NCI-H524 treated with DMSO at 0.1 percent for 48 hours (cell line): Measurements from ENCODE around the gene DNAH3.
"Not testable (repeated sequence)": the region's sequence is repeated elsewhere in the genome, so short reads cannot be mapped to it uniquely, and the experiment has no call there.

ENCODE experiments used
- DNase-seq: peaks from one replicate; lab custom pipeline; 2025; lab: John Stamatoyannopoulos, UW

The DNAH3 gene

GRCh38 chr16:20940871-20941635 is 209.6 kb downstream of the DNAH3 start:
- DNase-seq: no peak

DNA sequence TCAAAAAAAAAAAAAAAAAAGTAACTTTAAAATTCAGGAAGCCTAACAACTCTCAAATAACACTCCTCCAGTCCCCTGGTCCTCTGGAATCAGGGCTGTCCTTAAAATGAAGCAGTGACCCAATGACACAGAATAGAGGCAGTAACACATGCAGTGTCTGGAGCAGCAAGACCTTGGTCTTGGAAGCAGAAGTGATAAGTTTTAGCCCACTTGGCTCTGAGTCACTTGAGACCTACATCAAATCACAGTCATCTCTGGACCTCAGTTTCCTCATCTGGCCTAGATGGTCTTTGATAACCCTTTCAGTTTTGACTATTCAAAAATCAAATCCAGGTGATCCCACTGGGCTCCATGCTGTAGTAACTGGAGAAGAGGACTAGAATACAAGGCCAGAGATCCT is 211.0 kb downstream of the DNAH3 start:
- DNase-seq: no peak

- no peak for DNase-seq
These were observed 212.2 kb downstream of the DNAH3 start for GRCh38 chr16:20938426-20938825.

DNA sequence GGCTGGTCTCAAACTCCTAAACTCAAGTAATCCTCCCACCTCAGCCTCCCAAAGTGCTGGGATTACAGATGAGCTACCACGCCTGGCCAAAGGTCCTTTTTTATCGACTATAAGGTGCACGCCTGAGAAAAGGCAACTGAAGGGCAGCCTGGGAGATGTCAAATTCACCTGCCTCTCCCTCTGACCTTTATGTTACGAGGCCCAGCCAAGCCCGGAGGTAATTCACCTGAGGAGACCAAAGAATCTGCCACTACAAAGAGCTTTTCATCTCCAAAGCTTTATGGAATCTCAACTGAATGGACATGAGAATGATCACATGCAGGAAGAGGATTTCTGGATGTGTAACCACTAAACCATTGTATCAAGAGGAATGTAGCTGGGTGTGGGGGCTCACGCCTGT is 212.9 kb downstream of the DNAH3 start:
- DNase-seq: no peak

- no peak for DNase-seq
These were observed 217.1 kb downstream of the DNAH3 start for GRCh38 chr16:20933589-20933988.

GRCh38 chr16:20931066-20931600 is 219.5 kb downstream of the DNAH3 start:
- DNase-seq: no peak

DNA sequence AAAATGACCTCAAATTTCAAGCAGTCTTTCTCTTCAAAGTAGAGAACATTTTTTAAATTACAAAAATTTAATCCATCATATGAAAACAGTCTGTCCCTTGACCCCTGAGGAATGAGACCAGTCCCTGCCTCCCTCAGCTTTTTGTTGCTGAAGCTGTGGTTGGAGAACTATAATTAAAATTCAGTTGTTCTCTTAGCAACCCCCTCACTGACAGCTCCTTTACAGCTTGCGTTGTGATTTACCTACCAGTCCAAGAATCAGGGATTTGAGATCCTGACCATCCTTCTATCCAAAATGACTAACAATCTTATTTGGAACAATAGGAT is 220.3 kb downstream of the DNAH3 start:
- DNase-seq: no peak

DNA sequence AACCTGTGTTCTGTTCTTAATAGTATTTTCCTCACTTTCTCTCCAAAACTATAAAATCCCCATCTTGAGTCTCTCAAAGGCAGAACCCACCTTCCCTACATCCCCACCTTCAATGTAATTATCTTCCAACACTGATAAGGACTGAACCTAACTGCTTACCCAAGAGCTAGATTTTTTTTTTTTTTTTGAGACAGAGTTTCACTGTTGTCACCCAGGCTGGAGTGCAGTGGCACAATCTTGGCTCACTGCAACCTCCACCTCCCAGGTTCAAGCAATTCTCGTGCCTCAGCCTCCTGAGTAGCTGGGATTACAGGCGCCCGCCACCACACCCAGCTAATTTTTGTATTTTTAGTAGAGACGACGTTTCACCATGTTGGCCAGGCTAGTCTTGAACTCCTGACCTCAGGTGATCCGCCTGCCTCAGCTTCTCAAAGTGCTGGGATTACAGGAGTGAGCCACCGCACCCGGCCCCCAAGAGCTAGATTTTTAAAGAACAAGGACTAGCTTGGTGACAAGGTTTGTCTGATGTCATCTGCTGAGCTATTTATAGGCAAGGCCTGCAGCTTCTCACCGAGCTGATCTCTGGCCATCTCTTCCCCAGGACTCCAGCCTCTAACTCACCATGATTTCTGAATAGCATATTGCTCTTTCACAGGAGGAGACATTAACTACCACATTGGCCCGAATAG is 220.8 kb downstream of the DNAH3 start:
- not testable (repeated sequence) for DNase-seq

GRCh38 chr16:20928774-20929411 is 221.8 kb downstream of the DNAH3 start:
- DNase-seq: no peak

GRCh38 chr16:20925751-20926150 is 224.9 kb downstream of the DNAH3 start:
- DNase-seq: peak; percentile 27

DNA sequence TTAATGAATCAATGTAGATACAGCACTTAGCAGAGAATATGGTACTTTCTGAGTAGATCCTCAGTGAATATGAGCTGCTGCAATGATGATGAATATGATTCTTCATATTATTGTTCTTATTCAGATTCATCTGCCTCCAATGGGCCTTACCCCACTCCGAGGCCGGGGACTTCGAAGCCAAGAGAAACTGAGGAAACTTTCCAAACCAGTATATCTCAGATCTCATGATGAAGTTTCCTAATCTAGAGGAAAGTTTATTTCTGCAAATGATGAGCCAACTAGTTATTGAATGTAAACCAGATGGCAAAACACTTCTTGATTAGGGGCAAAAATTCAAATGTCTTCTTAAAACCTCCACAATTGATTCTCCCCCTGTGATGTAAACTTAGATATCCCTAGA is 226.8 kb downstream of the DNAH3 start:
- DNase-seq: no peak

GRCh38 chr16:20920799-20921198 is 229.8 kb downstream of the DNAH3 start:
- DNase-seq: no peak

- no peak for DNase-seq
These were observed 230.6 kb downstream of the DNAH3 start for GRCh38 chr16:20920091-20920490.

GRCh38 chr16:20918486-20919239 is 232.0 kb downstream of the DNAH3 start:
- DNase-seq: no peak

DNA sequence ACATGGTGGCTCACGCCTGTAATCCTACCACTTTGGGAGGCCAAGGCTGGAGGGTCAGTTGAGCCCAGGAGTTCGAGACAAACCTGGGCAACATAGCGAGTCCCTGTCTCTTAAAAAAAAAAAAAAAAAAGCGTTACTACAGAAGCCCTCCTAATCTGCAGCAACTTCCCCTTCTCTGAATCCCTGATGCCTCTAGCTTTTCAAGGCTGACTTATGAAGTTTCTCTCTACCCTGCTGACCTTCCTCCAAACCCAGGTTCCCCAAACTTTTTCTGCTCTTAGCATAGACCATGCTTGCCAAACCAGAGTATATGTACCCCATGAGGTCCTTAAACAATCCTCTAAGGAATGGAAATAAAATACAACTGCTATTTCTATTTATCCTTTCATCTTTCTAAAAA is 233.7 kb downstream of the DNAH3 start:
- no peak for DNase-seq

DNA sequence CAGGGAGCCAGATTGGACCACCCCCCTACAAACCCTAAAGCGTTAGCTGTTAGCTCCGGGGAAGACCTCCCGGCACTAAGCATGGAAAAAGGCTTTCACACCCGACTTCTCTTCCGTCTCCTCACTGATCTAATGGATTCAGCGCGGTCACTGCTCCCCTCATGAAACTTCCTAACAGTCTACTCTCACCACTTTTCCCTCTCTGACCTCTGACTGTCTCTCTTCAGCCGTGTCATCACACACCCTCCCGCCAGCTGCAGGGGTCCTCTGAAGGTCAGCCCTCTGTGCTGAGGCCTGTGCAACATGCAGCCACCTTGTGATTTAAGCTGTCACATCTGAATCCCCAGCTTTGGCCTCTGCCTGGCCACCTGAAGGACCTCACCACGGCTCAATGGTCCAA is 234.4 kb downstream of the DNAH3 start:
- no peak for DNase-seq

DNA sequence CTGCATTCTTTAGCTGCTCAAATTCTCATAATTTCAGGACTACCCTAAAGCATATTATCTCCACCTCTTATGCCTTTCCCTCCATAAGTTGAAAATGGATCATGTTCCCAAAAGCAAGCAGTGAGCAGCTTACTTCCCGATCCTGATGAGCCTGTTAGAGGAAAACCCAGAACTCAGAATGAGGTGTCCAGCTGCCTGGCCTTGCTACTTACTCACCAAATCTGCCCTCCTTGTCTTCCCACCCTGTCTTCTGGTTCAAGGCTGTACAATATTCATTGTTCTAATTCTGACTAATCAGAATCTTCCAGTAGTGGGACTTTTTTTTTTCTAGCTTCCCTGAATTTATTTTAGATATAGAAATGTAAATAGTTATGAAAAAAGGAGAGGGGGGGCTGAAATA is 239.3 kb downstream of the DNAH3 start:
- DNase-seq: no peak

DNA sequence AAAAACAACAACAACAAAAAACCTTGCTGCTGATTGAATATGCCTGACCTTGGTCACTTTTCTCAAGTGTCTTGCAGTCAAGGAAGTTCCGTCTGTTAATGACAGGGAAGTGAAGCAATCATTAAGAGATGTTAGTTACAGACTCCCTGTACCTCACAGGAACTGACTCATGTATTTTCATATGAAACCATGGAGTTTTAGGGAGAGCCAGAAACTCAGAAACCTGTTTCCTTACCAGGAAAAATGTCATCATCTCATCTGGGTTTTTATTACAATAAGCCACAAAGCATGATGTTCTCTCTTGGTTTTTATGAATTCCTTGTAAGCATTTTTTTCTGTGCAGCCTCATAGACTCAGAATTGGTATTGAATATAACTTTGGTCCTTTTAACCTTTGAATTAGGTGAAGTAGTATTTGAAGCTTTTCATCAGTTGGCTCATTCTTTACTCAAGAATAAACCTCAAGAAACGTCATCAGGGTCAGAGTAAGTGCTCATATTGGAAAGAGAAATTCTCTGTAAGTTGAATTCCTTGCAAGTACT is 239.8 kb downstream of the DNAH3 start:
- DNase-seq: no peak

- no peak for DNase-seq
These were observed 244.0 kb downstream of the DNAH3 start for GRCh38 chr16:20906341-20907255.

- no peak for DNase-seq
These were observed 245.1 kb downstream of the DNAH3 start for GRCh38 chr16:20905576-20905975.

DNA sequence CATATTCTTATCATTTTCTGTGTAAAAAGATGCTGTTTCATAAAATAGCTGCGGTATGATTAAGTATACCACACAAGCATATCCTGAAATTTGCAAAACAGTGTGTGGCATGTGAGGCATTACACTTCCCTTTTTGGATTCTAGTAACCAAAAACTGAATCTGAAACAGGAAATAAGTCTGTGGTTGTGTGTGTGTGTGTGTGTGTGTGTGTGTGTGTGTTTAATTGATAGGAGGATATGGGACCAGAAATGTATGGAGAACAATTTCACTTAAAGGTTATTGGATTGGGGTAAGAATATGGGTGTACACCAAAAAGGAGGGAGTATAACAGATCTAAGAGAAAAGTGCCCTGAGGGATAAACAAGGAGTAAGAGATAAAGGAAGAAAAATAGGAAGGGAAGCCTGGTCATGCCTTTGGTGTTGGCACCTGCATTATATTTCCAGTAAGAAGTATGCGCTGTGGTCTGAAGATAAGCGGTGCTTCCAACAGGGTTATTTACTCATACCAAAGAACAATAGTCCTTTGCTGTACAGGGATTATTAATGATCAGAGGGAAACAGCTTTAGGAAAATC is 246.1 kb downstream of the DNAH3 start:
- no peak for DNase-seq
